CD14-positive monocyte (primary cell): ENCODE data around the gene GYG2. TPM values are rescaled to one million over a fixed set of nuclear protein-coding genes. Genes with fewer than 3 reads are reported as not detected.
"Not testable (repeated sequence)": the region's sequence is repeated elsewhere in the genome, so short reads cannot be mapped to it uniquely, and the experiment has no call there.

Source experiments
- DNase-seq, 3 donors: peaks; one replicate each; pipeline ENCODE4 v3.0.0-alpha.2; 2011 to 2022
- H2AFZ ChIP-seq: 2 replicates; pipeline ENCODE4 v1.6.0; 2012; ENCODE audit warnings: mild to moderate bottlenecking, low read depth, low read length, inconsistent platforms; ENCODE audit not compliant: insufficient read depth, poor library complexity, severe bottlenecking
- H3K27ac ChIP-seq, 2 donors: 1 replicate in 1 of 2; 2 replicates in 1 of 2; pipeline ENCODE4 v1.5.1; 2012 to 2013; ENCODE audit warnings: low read length in 2 of 2, control low read depth in 1 of 2, inconsistent platforms in 1 of 2, low read depth in 1 of 2, mild to moderate bottlenecking in 1 of 2
- H3K27me3 ChIP-seq, 2 donors: one replicate each; pipeline versions ENCODE4 v1.6.0 to v1.6.1; 2011 to 2013; ENCODE audit warnings: low read length in 2 of 2; ENCODE audit not compliant: control insufficient read depth in 2 of 2, insufficient read depth in 2 of 2
- H3K36me3 ChIP-seq, 2 donors: replicated peaks in 1 of 2; 1 replicate in 1 of 2; 2 replicates in 1 of 2; pipeline versions ENCODE4 v1.5.1 to v1.6.1; 2012 to 2013; ENCODE audit warnings: low read length in 2 of 2, control low read depth in 1 of 2, inconsistent platforms in 1 of 2, mild to moderate bottlenecking in 1 of 2; ENCODE audit not compliant: insufficient read depth in 2 of 2, control insufficient read depth in 1 of 2
- H3K4me1 ChIP-seq, 2 donors: 1 replicate in 1 of 2; 2 replicates in 1 of 2; pipeline versions ENCODE4 v1.5.1 to v1.6.1; 2012 to 2013; ENCODE audit warnings: low read length in 2 of 2, control low read depth in 1 of 2, inconsistent platforms in 1 of 2, mild to moderate bottlenecking in 1 of 2, moderate library complexity in 1 of 2; ENCODE audit not compliant: insufficient read depth in 2 of 2, control insufficient read depth in 1 of 2
- H3K4me2 ChIP-seq: replicated peaks from 2 replicates; pipeline ENCODE3; 2012; ENCODE audit warnings: low read length, moderate library complexity, mild to moderate bottlenecking; ENCODE audit not compliant: poor library complexity, severe bottlenecking; ENCODE audit errors: extremely low read depth
- H3K4me3 ChIP-seq, 3 experiments: fragments of 200-600 bp in 1 of 3; sonication (generic) in 1 of 3; replicated peaks in 1 of 3; 1 replicate in 2 of 3; 2 replicates in 1 of 3; pipeline ENCODE4 v1.5.1; 2011 to 2013; ENCODE audit warnings: low read length in 3 of 3, mild to moderate bottlenecking in 3 of 3, control low read depth in 2 of 3, low read depth in 2 of 3, inconsistent platforms in 1 of 3, moderate library complexity in 1 of 3
- H3K79me2 ChIP-seq: 2 replicates; pipeline ENCODE4 v1.6.0; 2012; ENCODE audit warnings: mild to moderate bottlenecking, control low read depth, inconsistent platforms, low read length, moderate library complexity; ENCODE audit not compliant: insufficient read depth
- H3K9ac ChIP-seq: 2 replicates; pipeline ENCODE4 v1.6.0; 2017; ENCODE audit warnings: low read length, mild to moderate bottlenecking; ENCODE audit not compliant: insufficient read depth, poor library complexity, severe bottlenecking
- H3K9me3 ChIP-seq, 2 donors: replicated peaks in 1 of 2; 1 replicate in 1 of 2; 2 replicates in 1 of 2; pipeline versions ENCODE4 v1.5.1 to v1.6.1; 2012 to 2013; ENCODE audit warnings: low read length in 2 of 2, control low read depth in 1 of 2; ENCODE audit not compliant: control insufficient read depth in 1 of 2, insufficient read depth in 1 of 2
- H4K20me1 ChIP-seq: 2 replicates; pipeline ENCODE4 v1.6.0; 2012; ENCODE audit warnings: mild to moderate bottlenecking, low read length, control low read depth, moderate library complexity; ENCODE audit not compliant: insufficient read depth
- H3K27ac Mint-ChIP-seq, 7 donors: one replicate each; pipeline ENCODE4 v1.8.0; 2020; ENCODE audit warnings: mild to moderate bottlenecking in 7 of 7, mixed read lengths in 7 of 7, moderate library complexity in 6 of 7, inconsistent platforms in 2 of 7
- H3K27me3 Mint-ChIP-seq, 3 donors: one replicate each; pipeline ENCODE4 v1.8.0; 2021 to 2022; ENCODE audit warnings: low read depth in 3 of 3, mild to moderate bottlenecking in 3 of 3, mixed read lengths in 3 of 3, moderate library complexity in 3 of 3, inconsistent platforms in 1 of 3
- H3K36me3 Mint-ChIP-seq, 2 donors: one replicate each; pipeline ENCODE4 v1.8.0; 2020; ENCODE audit warnings: mixed read lengths in 2 of 2, inconsistent platforms in 1 of 2, mild to moderate bottlenecking in 1 of 2
- H3K4me1 Mint-ChIP-seq: one replicate; pipeline ENCODE4 v1.8.0; 2020; ENCODE audit warnings: mild to moderate bottlenecking, mixed read lengths
- H3K4me3 Mint-ChIP-seq, 2 donors: one replicate each; pipeline ENCODE4 v1.8.0; 2020; ENCODE audit warnings: mild to moderate bottlenecking in 2 of 2, mixed read lengths in 2 of 2, moderate library complexity in 1 of 2
- H3K9me3 Mint-ChIP-seq, 7 donors: one replicate each; pipeline ENCODE4 v1.8.0; 2020 to 2022; ENCODE audit warnings: mixed read lengths in 7 of 7, mild to moderate bottlenecking in 6 of 7, moderate library complexity in 6 of 7, inconsistent platforms in 2 of 7
- CTCF ChIP-seq: fragments of 200-600 bp; IDR thresholded peaks from one replicate; pipeline ENCODE4 v1.8.0; 2022; ENCODE audit warnings: antibody characterized with exemption, mild to moderate bottlenecking
- WGBS: methylation state at CpG from one replicate; pipeline ENCODE4 v1.1.5; 2013; ENCODE audit warnings: missing lambda C conversion rate; ENCODE audit not compliant: insufficient coverage; 5-methylcytosine and 5-hydroxymethylcytosine counted together
- intact Hi-C, 2 donors: fragments of 100-400 bp; cut with micrococcal nuclease; formaldehyde crosslinking; loops; one replicate each; pipeline versions ENCODE4 v1.15.0 to v1.15.1; 2023
- polyA plus RNA-seq, 3 donors: library from polyadenylated mRNA; depleted of rRNA in 1 of 3; unstranded in 2 of 3; stranded (reverse) in 1 of 3; fragments of 300-500 nt in 2 of 3; fragments of >200 nt in 1 of 3; fragmentation: Illumina TruSeq in 2 of 3; gene quantifications; 1 replicate in 2 of 3; 2 replicates in 1 of 3; pipeline ENCODE4 v1.2.3, GENCODE V29; 2012 to 2021

GYG2 gene
- polyA plus RNA-seq, 3 donors, result not detected

GRCh38 chrX:2921750-2922149 lies 93.0 kb downstream of the GYG2 start:
- intact Hi-C loops, result no loop called here
- no CpG with 5 or more reads among the region's 9 CpGs for whole genome bisulfite sequencing
- peaks cover 28 to 72% of the 10 kb centered on the region in 2 donors for H3K36me3 ChIP-seq
- peaks cover 0 to under 1% (median 0%) of the 10 kb centered on the region in 3 donors for H3K27me3 Mint-ChIP-seq
- H3K9me3 ChIP-seq, result peaks cover 4% of the 10 kb centered on the region in 2 donors
- H3K9ac ChIP-seq, result no peak overlapping the region
- H3K4me1 Mint-ChIP-seq, result peaks cover 8% of the 10 kb centered on the region
- no peak overlapping the region for H3K4me3 ChIP-seq
- peak overlapping the region in 1 of 7 donors; percentile 15 for H3K27ac Mint-ChIP-seq
- H3K36me3 Mint-ChIP-seq, result peaks cover 43 to 87% of the 10 kb centered on the region in 2 donors
- no peak for TF ChIP-seq CTCF
- no peak overlapping the region for H3K4me2 ChIP-seq
- DNase-seq, result no peak
- H3K4me3 Mint-ChIP-seq, result no peak overlapping the region
- no peaks in the 10 kb centered on the region for H4K20me1 ChIP-seq
- H3K27me3 ChIP-seq, result no peaks in the 10 kb centered on the region
- no peak overlapping the region for H2AFZ ChIP-seq
- H3K9me3 Mint-ChIP-seq, result peaks cover 0 to 13% (median 6%) of the 10 kb centered on the region in 7 donors
- no peaks in the 10 kb centered on the region for H3K79me2 ChIP-seq
- no peak overlapping the region for H3K27ac ChIP-seq
- H3K4me1 ChIP-seq, result no peaks in the 10 kb centered on the region

GRCh38 chrX:2924151-2924550 lies 95.4 kb downstream of the GYG2 start:
- no peak for TF ChIP-seq CTCF
- WGBS, result 100% methylated on average over 3 of the region's 9 CpGs
- H3K36me3 Mint-ChIP-seq, result peaks cover 36 to 67% of the 10 kb centered on the region in 2 donors

GRCh38 chrX:2926255-2926654 lies 97.5 kb downstream of the GYG2 start:
- H3K4me3 Mint-ChIP-seq, intact Hi-C loops, H3K27ac ChIP-seq, H3K79me2 ChIP-seq, H3K27me3 ChIP-seq, H4K20me1 ChIP-seq, H3K4me3 ChIP-seq, H3K27ac Mint-ChIP-seq, H3K9ac ChIP-seq, H3K9me3 ChIP-seq, H3K27me3 Mint-ChIP-seq, H2AFZ ChIP-seq, DNase-seq, H3K4me2 ChIP-seq: not testable (repeated sequence)
- Mint-ChIP-seq H3K36me3 (peaks cover 20 to 49% of the 10 kb centered on the region in 2 donors), H3K9me3 (peaks cover 0 to 12% (median 6%) of the 10 kb centered on the region in 7 donors), H3K4me1 (peaks cover 18% of the 10 kb centered on the region)
- WGBS, result 100% methylated on average over 1 of the region's 4 CpGs
- Histone ChIP-seq H3K4me1 (peaks cover 13 to 14% of the 10 kb centered on the region in 2 donors), H3K36me3 (peaks cover 8 to 33% of the 10 kb centered on the region in 2 donors)

More at GRCh38 chrX:2924151-2924550, 95.4 kb downstream of the GYG2 start:
- Histone ChIP-seq H3K79me2 (no peaks in the 10 kb centered on the region), H3K4me2 (no peak overlapping the region), H3K27me3 (no peaks in the 10 kb centered on the region), H3K4me1 (peaks cover 6 to 8% of the 10 kb centered on the region in 2 donors), H4K20me1 (no peaks in the 10 kb centered on the region), H3K36me3 (peaks cover 19 to 54% of the 10 kb centered on the region in 2 donors), H3K4me3 (no peak overlapping the region), H3K27ac (no peak overlapping the region), H2AFZ (no peak overlapping the region), H3K9ac (no peak overlapping the region), H3K9me3 (no peaks in the 10 kb centered on the region)
- DNase-seq, result no peak
- H3K27ac Mint-ChIP-seq, result peak overlapping the region in 1 of 7 donors; percentile 54
- H3K27me3 Mint-ChIP-seq, result peaks cover 0 to 2% (median 0%) of the 10 kb centered on the region in 3 donors
- no peak overlapping the region for H3K4me3 Mint-ChIP-seq
- intact Hi-C loops, result no loop called here
- H3K4me1 Mint-ChIP-seq, result peaks cover 11% of the 10 kb centered on the region
- H3K9me3 Mint-ChIP-seq, result peaks cover 0 to 1% (median 0%) of the 10 kb centered on the region in 7 donors
